Stimulated activated CD4-positive, alpha-beta T cell treated with anti-CD3 and anti-CD28 coated beads, Interleukin-4, amount 100 ng/mL, for 24 hours (primary cell): Measurements from ENCODE around the gene TERC.

Experiments
- DNase-seq: peaks from one replicate; pipeline ENCODE4 v3.0.0-alpha.2; 2020

Gene TERC

DNA sequence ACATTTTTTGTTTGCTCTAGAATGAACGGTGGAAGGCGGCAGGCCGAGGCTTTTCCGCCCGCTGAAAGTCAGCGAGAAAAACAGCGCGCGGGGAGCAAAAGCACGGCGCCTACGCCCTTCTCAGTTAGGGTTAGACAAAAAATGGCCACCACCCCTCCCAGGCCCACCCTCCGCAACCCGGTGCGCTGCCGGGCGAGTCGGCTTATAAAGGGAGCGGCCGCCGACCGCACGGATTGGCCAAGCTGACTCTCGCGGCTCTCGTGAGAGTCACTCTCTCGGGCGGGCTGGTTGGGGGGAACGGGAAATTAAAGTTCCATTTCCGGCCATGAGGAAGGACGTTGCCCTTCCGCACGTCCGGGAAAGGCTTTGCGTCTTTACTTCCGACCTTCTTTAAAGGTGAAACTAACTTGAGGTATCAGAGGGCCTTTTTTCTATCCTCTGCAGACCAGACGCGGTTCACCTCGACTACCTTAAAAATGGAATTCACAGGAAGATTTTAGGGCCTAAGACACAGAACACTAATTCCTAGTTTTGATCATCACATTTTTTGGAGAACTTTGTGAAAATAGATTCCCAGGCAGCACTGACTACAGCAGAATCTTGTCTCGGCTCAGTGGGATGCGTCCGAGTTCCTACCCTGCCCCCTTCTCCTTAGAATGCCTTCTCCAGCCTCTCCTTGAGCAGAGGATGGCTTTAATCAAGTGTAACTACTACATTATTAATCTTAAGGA lies at the start of gene TERC:
Gene TERC, minus strand, starts transcription at position 179 of the 731 bp plus-strand sequence.
- DNase-seq = peak; percentile 93

GRCh38 chr3:169813757-169814517 lies 49.1 kb upstream of the TERC start:
- DNase-seq = peak; percentile 75

GRCh38 chr3:169813278-169813677 lies 48.4 kb upstream of the TERC start:
- no peak for DNase-seq

DNA sequence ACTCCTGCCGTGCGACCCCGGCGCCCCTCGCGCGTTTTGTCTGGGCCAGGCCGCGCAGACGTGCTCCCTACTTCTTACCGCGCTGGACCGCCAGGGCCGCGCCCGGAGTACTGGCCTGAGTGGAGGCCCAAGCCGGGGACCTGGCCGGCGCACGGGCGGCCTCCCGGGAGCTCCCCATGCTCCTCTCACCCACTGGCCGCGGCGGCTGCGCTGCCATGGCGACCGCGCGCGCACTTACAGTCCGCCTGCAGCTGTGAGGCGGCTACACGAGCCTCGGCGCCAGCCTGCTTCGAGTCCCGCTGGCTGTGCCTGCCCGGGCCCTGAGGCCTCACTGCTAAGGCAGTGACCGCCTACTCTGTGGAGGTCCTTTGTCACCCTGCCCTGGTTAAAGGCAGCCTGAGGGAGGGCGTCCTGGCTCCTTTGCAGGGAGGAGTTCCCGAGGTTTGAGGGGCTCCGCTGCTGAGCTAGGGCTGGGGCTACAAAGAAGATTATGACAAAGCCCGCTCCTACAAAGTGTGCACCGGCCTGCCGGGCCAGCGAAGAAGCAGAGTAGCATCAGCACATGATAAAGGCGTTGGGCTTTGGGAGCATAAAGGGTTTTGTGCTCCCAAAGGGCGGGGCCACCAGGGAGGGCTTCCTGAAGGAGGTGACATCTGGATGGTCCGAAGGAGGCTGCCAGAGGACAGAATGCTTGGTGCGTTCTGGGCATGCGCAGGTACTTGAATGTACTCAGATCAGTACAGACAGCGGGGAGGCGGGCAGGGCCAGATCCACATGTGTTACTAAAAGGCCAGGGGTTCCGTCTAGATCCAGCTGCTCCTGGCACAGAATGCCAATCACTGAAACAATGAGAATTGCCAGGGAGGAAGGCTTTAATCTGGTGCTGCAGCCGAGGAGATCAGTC lies 47.7 kb upstream of the TERC start, which contains the start of the genes LRRC34 and LRRIQ4:
Gene LRRC34, minus strand, starts transcription at position 573 of the 904 bp plus-strand sequence. Its CDS starts 356 bp downstream, at position 217.
Gene LRRIQ4, plus strand, starts transcription at position 539 of the 904 bp plus-strand sequence. CDS start 9,052 bp downstream, outside the sequence.
- peak; percentile 73 for DNase-seq

GRCh38 chr3:169811631-169812331 lies 46.9 kb upstream of the TERC start:
- no peak for DNase-seq

DNA sequence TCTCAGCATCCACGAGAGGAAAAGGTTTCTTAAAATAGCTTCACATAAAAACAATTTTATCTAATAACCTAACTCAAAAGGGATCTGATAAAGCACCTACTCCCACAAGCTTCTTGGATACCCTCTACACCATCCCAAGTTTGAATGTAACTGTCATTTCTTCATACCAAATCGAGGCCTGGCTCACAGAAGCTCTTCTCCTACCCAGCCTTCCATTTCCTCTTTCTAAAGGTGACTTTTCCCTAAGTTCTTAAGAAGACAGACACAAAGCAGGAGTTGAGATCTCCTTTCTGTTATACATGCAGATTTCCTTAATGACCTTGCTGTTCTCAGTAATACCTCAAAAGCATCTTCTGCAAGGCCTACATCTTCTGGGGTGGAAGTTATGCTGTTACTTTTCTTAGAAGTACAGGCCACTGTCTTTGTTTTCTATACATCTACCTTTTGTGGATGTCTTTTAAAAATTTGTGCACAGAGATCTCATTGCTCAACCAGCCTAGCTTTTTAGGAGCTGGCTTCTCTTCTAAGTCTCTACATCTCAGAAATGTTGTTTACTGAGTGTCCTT lies 44.5 kb upstream of the TERC start:
- DNase-seq = no peak

GRCh38 chr3:169804681-169805080 lies 39.8 kb upstream of the TERC start:
- no peak for DNase-seq

- DNase-seq = no peak
Observed at GRCh38 chr3:169792359-169792758, 27.5 kb upstream of the TERC start.

DNA sequence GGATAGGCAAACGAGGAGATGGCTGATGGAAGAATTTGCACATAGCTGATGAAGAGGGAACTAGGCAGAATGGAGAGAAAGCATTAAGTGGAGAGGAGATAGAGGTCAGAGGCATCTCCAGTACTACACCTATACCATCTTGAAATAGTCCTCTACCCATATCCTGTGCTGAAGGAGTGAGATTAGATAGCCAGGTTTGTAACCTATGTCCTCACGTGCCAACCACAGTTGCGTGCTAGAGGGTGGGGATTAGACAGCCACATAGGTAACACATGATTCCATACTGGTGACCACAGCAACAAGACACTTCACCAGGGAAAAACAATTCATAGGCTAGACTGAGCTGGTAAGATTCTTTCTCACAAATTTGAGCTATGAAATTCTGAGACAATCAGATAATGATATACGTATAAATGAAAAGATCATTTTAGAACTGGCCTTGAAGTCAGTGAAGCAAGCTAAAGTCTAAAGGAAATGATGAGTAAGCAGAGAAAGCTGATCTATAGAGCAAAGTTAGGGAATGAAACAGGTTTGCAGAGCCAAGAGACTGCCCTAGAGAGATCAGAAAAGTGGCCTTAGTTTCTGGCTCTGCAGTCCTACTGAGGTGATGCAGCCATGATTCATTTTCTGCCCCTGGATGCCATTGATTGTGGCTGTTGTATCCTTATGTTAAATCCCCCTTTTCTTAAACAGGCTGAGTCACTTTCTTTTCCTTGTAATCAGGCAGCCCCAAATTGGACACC lies 26.0 kb upstream of the TERC start:
- DNase-seq = no peak

DNA sequence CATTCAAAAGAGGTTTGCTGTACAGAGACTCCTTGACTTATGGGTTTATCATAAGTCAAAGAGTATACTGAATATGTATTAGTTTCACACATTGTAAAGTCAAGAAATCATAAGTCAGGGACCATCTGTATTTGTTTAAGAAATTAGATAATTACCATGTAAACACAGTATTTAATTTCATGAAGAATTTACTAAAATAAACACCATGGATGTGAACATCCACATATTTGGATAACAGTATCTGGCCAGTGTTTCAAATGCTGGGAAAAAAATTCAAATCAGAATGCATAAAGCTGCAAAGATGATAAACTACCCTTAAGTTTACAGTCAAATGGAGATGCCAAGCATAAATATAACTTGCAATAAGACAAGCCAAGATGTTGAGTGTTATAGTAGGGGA lies 25.4 kb upstream of the TERC start:
- no peak for DNase-seq

- no peak for DNase-seq
Observed at GRCh38 chr3:169787791-169788190, 22.9 kb upstream of the TERC start.

GRCh38 chr3:169787120-169787519 lies 22.3 kb upstream of the TERC start:
- no peak for DNase-seq

GRCh38 chr3:169781209-169781855 lies 16.5 kb upstream of the TERC start:
- DNase-seq = no peak

- DNase-seq = no peak
Observed at GRCh38 chr3:169780742-169781141, 15.9 kb upstream of the TERC start.

GRCh38 chr3:169777822-169778221 lies 13.0 kb upstream of the TERC start:
- DNase-seq = no peak

DNA sequence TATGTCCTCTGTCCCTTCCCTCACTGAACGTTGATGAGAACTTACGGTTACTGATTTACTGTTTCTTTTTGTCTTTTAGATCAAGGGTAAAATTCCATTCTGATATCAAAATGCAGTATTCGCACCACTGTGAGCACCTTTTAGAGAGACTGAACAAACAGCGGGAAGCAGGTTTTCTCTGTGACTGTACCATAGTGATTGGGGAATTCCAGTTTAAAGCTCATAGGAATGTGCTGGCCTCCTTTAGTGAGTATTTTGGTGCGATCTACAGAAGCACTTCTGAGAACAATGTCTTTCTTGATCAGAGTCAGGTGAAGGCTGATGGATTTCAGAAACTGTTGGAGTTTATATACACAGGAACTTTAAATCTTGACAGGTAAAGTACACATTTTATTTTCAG lies 9.3 kb upstream of the TERC start:
- DNase-seq = no peak

GRCh38 chr3:169772897-169773816 lies 8.3 kb upstream of the TERC start, which contains the start of gene MYNN:
TSS of gene MYNN (plus strand) at chr3:169773396. CDS start at chr3:169774296, 900 bp downstream.
- peak; percentile 93 for DNase-seq

GRCh38 chr3:169772305-169772896 lies 7.5 kb upstream of the TERC start:
- peak; percentile 71 for DNase-seq
